HCT116 (cell line): ENCODE results near the gene ZC3H12C.

Source experiments
- EGR1 ChIP-seq: IDR thresholded peaks from 2 replicates; pipeline ENCODE4 v1.6.1; 2012; ENCODE audit warnings: low read depth
- EZH2 ChIP-seq: fragments of 200-600 bp; sonication (generic); IDR thresholded peaks from 2 replicates; pipeline ENCODE4 v1.6.1; 2017; ENCODE audit warnings: antibody characterized with exemption, mixed run types
- JUND ChIP-seq: IDR thresholded peaks from 2 replicates; pipeline ENCODE4 v1.6.1; 2012
- POLR2A ChIP-seq: IDR thresholded peaks from 2 replicates; pipeline ENCODE4 v1.7.0; 2011; ENCODE audit warnings: borderline replicate concordance; ENCODE audit not compliant: insufficient read depth, insufficient read length; ENCODE audit errors: extremely low read depth
- POLR2AphosphoS5 ChIP-seq: IDR thresholded peaks from 2 replicates; pipeline ENCODE4 v1.6.1; 2011; ENCODE audit warnings: mild to moderate bottlenecking, low read depth, low read length, moderate library complexity
- RAD21 ChIP-seq: IDR thresholded peaks from 2 replicates; pipeline ENCODE4 v1.6.1; 2012; ENCODE audit warnings: low read depth, mild to moderate bottlenecking
- SP1 ChIP-seq: IDR thresholded peaks from 2 replicates; pipeline ENCODE4 v1.6.1; 2012; ENCODE audit warnings: low read depth
- TCF7L2 ChIP-seq: IDR thresholded peaks from 2 replicates; pipeline ENCODE4 v1.7.0; 2011; ENCODE audit warnings: borderline replicate concordance, inconsistent platforms; ENCODE audit not compliant: insufficient read depth, insufficient read length; ENCODE audit errors: extremely low read depth
- YY1 ChIP-seq: IDR thresholded peaks from 2 replicates; pipeline ENCODE4 v1.6.1; 2011; ENCODE audit warnings: low read length, low read depth, moderate library complexity, mild to moderate bottlenecking; ENCODE audit not compliant: insufficient replicate concordance; ENCODE audit errors: extremely low read depth
- TF ChIP-seq, protein P1 (sequence below), 3 experiments: fragments of 200-600 bp in 1 of 3; sonication (generic) in 1 of 3; IDR thresholded peaks in 2 of 3; conservative IDR thresholded peaks in 1 of 3; 2 replicates each; pipeline ENCODE4 v1.5.1; 2012 to 2017; ENCODE audit warnings: low read depth in 2 of 3, low read length in 2 of 3, antibody characterized with exemption in 1 of 3, borderline replicate concordance in 1 of 3, control low read depth in 1 of 3, mild to moderate bottlenecking in 1 of 3, mixed read lengths in 1 of 3, mixed run types in 1 of 3, moderate library complexity in 1 of 3; ENCODE audit not compliant: insufficient read depth in 1 of 3
- TF ChIP-seq, protein P2 (sequence below): IDR thresholded peaks from 2 replicates; pipeline ENCODE4 v1.6.1; 2012; ENCODE audit warnings: low read depth
- TF ChIP-seq, protein P3 (sequence below): IDR thresholded peaks from 2 replicates; pipeline ENCODE4 v1.6.1; 2012

DNA sequence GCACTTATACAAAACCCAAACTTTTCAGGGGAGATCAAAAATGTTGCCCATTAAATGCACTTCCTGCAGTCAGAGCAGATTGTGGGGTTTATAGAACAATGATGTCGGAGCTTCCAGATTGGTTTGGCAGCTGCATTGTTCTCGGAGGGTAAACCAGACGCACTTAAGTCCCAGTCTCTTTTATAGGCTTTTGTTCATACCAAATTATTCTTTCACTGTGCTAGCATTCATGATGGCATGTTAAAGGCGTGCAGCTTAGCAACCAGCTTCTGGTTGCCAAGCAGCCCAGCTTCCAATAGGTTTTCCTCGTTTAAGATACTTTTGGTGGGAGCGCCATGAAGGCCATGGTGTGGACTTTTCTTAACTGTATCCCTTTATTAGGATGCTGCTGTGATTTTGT is 40.9 kb downstream of the ZC3H12C start:
- TF ChIP-seq, protein P1, sequence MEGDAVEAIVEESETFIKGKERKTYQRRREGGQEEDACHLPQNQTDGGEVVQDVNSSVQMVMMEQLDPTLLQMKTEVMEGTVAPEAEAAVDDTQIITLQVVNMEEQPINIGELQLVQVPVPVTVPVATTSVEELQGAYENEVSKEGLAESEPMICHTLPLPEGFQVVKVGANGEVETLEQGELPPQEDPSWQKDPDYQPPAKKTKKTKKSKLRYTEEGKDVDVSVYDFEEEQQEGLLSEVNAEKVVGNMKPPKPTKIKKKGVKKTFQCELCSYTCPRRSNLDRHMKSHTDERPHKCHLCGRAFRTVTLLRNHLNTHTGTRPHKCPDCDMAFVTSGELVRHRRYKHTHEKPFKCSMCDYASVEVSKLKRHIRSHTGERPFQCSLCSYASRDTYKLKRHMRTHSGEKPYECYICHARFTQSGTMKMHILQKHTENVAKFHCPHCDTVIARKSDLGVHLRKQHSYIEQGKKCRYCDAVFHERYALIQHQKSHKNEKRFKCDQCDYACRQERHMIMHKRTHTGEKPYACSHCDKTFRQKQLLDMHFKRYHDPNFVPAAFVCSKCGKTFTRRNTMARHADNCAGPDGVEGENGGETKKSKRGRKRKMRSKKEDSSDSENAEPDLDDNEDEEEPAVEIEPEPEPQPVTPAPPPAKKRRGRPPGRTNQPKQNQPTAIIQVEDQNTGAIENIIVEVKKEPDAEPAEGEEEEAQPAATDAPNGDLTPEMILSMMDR (IDR thresholded peaks at IDR 0.05 in 2 of 3, conservative IDR thresholded peaks at IDR 0.05 in 1 of 3; ENCODE audit: borderline replicate concordance in 1 of 3, insufficient read depth in 1 of 3, low read depth in 2 of 3, low read length in 2 of 3): no peak
- TF ChIP-seq POLR2A (no peak), EZH2 (no peak), POLR2AphosphoS5 (no peak), YY1 (no peak), JUND (no peak), TCF7L2 (no peak), SP1 (no peak), EGR1 (no peak), RAD21 (no peak)
- TF ChIP-seq, protein P2, sequence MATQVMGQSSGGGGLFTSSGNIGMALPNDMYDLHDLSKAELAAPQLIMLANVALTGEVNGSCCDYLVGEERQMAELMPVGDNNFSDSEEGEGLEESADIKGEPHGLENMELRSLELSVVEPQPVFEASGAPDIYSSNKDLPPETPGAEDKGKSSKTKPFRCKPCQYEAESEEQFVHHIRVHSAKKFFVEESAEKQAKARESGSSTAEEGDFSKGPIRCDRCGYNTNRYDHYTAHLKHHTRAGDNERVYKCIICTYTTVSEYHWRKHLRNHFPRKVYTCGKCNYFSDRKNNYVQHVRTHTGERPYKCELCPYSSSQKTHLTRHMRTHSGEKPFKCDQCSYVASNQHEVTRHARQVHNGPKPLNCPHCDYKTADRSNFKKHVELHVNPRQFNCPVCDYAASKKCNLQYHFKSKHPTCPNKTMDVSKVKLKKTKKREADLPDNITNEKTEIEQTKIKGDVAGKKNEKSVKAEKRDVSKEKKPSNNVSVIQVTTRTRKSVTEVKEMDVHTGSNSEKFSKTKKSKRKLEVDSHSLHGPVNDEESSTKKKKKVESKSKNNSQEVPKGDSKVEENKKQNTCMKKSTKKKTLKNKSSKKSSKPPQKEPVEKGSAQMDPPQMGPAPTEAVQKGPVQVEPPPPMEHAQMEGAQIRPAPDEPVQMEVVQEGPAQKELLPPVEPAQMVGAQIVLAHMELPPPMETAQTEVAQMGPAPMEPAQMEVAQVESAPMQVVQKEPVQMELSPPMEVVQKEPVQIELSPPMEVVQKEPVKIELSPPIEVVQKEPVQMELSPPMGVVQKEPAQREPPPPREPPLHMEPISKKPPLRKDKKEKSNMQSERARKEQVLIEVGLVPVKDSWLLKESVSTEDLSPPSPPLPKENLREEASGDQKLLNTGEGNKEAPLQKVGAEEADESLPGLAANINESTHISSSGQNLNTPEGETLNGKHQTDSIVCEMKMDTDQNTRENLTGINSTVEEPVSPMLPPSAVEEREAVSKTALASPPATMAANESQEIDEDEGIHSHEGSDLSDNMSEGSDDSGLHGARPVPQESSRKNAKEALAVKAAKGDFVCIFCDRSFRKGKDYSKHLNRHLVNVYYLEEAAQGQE: no peak
- TF ChIP-seq, protein P3, sequence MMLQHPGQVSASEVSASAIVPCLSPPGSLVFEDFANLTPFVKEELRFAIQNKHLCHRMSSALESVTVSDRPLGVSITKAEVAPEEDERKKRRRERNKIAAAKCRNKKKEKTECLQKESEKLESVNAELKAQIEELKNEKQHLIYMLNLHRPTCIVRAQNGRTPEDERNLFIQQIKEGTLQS: no peak
